Activated T-cell treated with anti-CD3 and anti-CD28 coated beads, Interleukin-2, amount 50 U/mL, for 72 hours (primary cell): Measurements from ENCODE around the gene HTR5A. TPM values are rescaled to one million over a fixed set of nuclear protein-coding genes. Genes with fewer than 3 reads are reported as not detected.
A peak's percentile ranks its signal among the peaks of the same experiment; 100 is the strongest.

Source experiments
- ATAC-seq, 2 donors: fragments of 150-1000 bp; cut with Tn5 transposase; replicated peaks in 1 of 2; 2 replicates each; pipeline ENCODE4 v1.10.0; 2021; ENCODE audit warnings: moderate library complexity in 2 of 2, mild to moderate bottlenecking in 1 of 2
- DNase-seq, 2 donors: peaks; one replicate each; pipeline ENCODE4 v3.0.0; 2021 to 2022; ENCODE audit warnings: mixed read lengths in 1 of 2
- H3K27ac Mint-ChIP-seq: one replicate; pipeline ENCODE4 v1.8.0; 2022; ENCODE audit warnings: mild to moderate bottlenecking, moderate library complexity, mixed read lengths
- H3K27me3 Mint-ChIP-seq: one replicate; pipeline ENCODE4 v1.8.0; 2022; ENCODE audit warnings: low read depth, mixed read lengths
- H3K36me3 Mint-ChIP-seq, 2 donors: one replicate each; pipeline ENCODE4 v1.8.0; 2022; ENCODE audit warnings: mixed read lengths in 2 of 2, mild to moderate bottlenecking in 1 of 2; ENCODE audit not compliant: insufficient read depth in 2 of 2
- H3K4me1 Mint-ChIP-seq: one replicate; pipeline ENCODE4 v1.8.0; 2022; ENCODE audit warnings: low read depth, mixed read lengths
- H3K4me3 Mint-ChIP-seq, 2 donors: one replicate each; pipeline ENCODE4 v1.8.0; 2022; ENCODE audit warnings: mild to moderate bottlenecking in 2 of 2, mixed read lengths in 2 of 2, moderate library complexity in 2 of 2
- H3K9me3 Mint-ChIP-seq, 2 donors: one replicate each; pipeline ENCODE4 v1.8.0; 2022; ENCODE audit warnings: mixed read lengths in 2 of 2
- total RNA-seq, 2 donors: library from RNA; stranded (reverse); gene quantifications; one replicate each; pipeline ENCODE4 v1.2.3, GENCODE V29; 2022

HTR5A gene
- total RNA-seq, 2 donors from 2014 or later, result not detected

DNA sequence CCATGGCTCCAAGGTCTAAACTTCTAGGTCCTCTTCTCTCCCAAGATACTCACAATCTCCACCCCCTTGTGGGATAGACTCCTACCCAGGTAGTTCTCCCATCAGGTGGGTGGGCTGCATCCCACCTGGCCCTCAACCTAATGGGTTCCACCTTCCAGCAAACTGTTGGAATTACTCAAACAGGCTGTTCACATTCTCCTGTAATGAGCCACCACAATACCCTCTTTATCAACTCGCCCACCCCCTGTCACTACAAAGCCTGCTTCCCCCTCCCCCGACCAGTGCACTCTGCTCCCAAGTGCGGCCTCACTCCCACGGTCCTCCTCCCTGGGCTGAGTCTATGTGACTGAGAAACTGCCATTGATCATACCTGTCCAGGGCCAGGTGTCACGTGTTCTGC, 10.4 kb upstream of the HTR5A start:
- Mint-ChIP-seq H3K36me3 (no peaks in the 10 kb centered on the region), H3K9me3 (peaks cover 0 to 1% of the 10 kb centered on the region in 2 donors), H3K4me3 (no peak overlapping the region), H3K27ac (no peak overlapping the region), H3K4me1 (no peaks in the 10 kb centered on the region), H3K27me3 (peaks cover 43% of the 10 kb centered on the region)
- no peak for DNase-seq
- no peak for ATAC-seq

DNA sequence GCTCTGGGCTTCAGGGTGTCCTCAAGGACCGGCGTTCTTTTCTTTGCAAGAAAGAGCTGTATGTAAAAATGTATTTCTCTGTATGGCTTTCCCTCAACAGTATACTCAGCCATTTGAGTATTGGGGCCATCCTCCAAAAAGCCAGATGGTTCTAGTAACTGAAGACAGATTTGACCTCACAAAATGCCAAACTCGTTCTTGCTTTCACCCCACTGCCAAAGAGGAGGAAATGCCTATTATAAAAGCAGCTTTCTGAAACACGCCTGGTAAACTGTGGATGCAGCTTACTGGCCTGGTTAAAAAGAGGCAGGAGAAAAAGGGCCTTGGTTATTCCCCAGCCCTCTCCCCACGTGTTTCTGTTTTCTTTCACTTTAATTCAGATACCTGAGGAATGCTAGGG, 7.7 kb upstream of the HTR5A start:
- H3K27ac Mint-ChIP-seq, result no peak overlapping the region

DNA sequence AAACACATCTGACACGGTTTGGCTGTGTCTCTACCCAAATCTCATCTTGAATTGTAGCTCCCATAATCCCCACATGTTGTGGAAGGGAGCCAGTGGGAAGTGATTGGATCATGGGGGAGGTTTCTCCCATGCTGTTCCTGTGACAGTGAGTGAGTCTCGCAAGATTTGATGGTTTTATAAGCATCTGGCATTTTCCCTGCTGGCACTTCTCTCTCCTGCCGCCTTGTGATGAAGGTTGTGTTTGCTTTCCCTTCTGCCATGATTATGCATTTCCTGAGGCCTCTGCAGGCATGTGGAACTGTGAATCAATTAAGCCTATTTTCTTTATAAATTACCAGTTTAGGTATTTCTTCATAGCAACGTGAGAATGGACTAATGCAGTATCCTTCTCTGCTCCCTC, 5.9 kb upstream of the HTR5A start:
- no peak for ATAC-seq
- DNase-seq, result no peak
- peaks cover 0 to 1% of the 10 kb centered on the region in 2 donors for H3K9me3 Mint-ChIP-seq
- H3K27me3 Mint-ChIP-seq, result peaks cover 46% of the 10 kb centered on the region
- H3K27ac Mint-ChIP-seq, result no peak overlapping the region
- H3K4me3 Mint-ChIP-seq, result no peak overlapping the region
- H3K4me1 Mint-ChIP-seq, result no peaks in the 10 kb centered on the region
- no peaks in the 10 kb centered on the region for H3K36me3 Mint-ChIP-seq

More for the DNA sequence above, 7.7 kb upstream of the HTR5A start:
- no peak for ATAC-seq
- Mint-ChIP-seq H3K4me3 (no peak overlapping the region), H3K36me3 (no peaks in the 10 kb centered on the region), H3K9me3 (peaks cover 0 to 1% of the 10 kb centered on the region in 2 donors), H3K4me1 (no peaks in the 10 kb centered on the region), H3K27me3 (peaks cover 48% of the 10 kb centered on the region)
- DNase-seq, result no peak

DNA sequence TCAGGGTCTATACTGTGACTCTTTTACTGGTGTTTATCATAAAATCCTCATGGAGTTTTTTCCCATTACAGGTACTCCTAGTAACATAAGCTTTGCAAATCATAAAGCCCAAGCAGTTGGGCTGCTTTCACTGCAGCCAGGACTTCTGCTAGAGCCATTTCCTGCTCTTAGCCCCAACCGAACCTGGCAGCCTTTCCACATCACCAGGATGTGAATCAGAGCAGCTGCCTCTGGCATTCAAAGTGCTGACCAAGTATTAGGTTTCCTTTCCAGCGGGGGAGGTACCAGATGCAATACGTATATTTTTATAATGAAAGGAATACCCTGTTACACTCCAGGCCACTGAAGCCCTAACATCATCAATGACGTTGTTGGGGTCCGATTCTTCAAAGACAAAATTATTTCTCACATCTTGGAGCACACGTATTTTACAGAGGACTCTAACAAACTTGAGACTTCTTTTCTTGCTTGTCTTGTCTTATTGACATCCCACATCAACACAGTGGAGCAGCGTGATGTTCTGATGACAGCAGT, 3.6 kb upstream of the HTR5A start:
- H3K9me3 Mint-ChIP-seq, result peaks cover 0 to 1% of the 10 kb centered on the region in 2 donors
- no peak for DNase-seq
- no peak overlapping the region for H3K4me3 Mint-ChIP-seq

DNA sequence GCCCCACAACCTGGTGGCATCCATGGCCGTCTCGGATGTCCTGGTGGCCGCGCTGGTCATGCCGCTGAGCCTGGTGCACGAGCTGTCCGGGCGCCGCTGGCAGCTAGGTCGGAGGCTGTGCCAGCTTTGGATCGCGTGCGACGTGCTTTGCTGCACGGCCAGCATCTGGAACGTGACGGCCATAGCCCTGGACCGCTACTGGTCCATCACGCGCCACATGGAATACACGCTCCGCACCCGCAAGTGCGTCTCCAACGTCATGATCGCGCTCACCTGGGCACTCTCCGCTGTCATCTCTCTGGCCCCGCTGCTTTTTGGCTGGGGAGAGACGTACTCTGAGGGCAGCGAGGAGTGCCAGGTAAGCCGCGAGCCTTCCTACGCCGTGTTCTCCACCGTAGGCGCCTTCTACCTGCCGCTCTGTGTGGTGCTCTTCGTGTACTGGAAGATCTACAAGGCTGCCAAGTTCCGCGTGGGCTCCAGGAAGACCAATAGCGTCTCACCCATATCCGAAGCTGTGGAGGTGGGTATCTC, 1.1 kb downstream of the HTR5A start:
- H3K4me1 Mint-ChIP-seq, result peaks cover 6% of the 10 kb centered on the region
- no peak overlapping the region for H3K27ac Mint-ChIP-seq
- DNase-seq (no peak), ATAC-seq (no peak)
- H3K27me3 Mint-ChIP-seq, result peaks cover 53% of the 10 kb centered on the region
- H3K4me3 Mint-ChIP-seq, result no peak overlapping the region
- H3K9me3 Mint-ChIP-seq, result no peaks in the 10 kb centered on the region
- H3K36me3 Mint-ChIP-seq, result no peaks in the 10 kb centered on the region

More for the DNA sequence above, 3.6 kb upstream of the HTR5A start:
- Mint-ChIP-seq H3K27me3 (peaks cover 45% of the 10 kb centered on the region), H3K4me1 (no peaks in the 10 kb centered on the region), H3K27ac (no peak overlapping the region), H3K36me3 (no peaks in the 10 kb centered on the region)
- no peak for ATAC-seq

DNA sequence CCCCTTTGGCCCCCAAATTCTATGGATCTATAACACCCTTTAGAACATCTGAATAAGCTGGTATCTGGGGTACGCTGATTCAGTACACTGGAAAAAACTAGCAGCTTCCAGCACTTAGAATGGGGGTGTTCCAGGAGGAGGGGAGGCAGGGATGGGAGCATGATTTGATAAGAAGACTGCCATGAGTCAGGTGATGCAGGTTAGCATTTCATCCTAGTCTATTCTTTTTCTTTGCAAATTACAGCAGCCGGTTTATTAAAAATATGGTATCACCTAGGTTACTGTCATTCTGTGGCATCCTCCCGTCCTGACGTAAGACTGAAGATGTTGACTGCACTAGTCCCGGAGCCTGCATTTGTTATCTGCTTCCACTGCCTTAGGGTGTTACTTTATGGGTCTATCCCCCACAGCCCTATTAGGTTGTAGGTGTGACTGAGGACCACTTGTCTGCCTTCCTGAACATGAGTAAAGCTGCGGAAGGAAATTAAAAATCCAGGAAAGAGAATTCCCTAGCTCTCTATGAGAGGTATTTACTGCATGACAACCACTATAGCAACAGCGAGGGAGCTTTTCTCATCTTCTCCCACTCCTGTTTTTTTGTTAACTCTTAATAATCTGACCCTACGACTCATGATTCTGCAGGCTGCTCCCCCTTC, 1.9 kb downstream of the HTR5A start:
- DNase-seq, result no peak
- no peaks in the 10 kb centered on the region for H3K9me3 Mint-ChIP-seq
- no peak overlapping the region for H3K4me3 Mint-ChIP-seq
- H3K27me3 Mint-ChIP-seq, result peaks cover 57% of the 10 kb centered on the region
- ATAC-seq, result no peak
- no peaks in the 10 kb centered on the region for H3K36me3 Mint-ChIP-seq
- H3K4me1 Mint-ChIP-seq, result peaks cover 6% of the 10 kb centered on the region
- H3K27ac Mint-ChIP-seq, result no peak overlapping the region

DNA sequence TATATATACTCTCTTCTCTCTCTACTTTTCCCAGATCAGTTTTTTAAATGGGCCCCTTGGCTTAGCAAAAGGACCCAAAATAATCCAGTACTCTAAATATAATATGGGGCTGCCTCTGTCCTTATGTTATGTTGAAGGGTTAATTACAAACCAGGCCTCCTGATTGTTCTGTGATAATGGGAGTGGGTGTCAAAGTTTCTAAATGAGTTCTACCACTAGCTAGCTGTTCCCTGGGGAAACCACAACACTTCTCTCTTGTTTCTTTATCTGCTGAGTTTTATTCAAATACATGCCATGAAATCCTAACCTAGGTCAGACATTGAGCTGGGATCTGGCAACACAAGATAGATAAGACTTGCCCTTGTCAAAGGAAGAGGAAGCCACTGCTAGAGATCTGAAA, 3.8 kb downstream of the HTR5A start:
- no peaks in the 10 kb centered on the region for H3K9me3 Mint-ChIP-seq
- H3K27ac Mint-ChIP-seq, result no peak overlapping the region
- ATAC-seq (no peak), DNase-seq (no peak)
- H3K36me3 Mint-ChIP-seq, result no peaks in the 10 kb centered on the region
- peaks cover 6% of the 10 kb centered on the region for H3K4me1 Mint-ChIP-seq
- H3K4me3 Mint-ChIP-seq, result no peak overlapping the region
- peaks cover 57% of the 10 kb centered on the region for H3K27me3 Mint-ChIP-seq

DNA sequence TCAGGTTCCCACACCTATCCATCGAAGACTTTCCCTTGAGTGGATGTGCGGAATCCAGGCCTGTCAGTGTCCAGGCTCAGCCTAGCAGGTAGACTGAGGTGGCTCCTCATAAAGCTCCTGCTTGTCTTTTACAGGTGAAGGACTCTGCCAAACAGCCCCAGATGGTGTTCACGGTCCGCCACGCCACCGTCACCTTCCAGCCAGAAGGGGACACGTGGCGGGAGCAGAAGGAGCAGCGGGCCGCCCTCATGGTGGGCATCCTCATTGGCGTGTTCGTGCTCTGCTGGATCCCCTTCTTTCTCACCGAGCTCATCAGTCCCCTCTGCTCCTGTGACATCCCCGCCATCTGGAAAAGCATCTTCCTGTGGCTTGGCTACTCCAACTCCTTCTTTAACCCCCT, 13.9 kb downstream of the HTR5A start:
- no peaks in the 10 kb centered on the region for H3K36me3 Mint-ChIP-seq
- no peak overlapping the region for H3K27ac Mint-ChIP-seq
- H3K9me3 Mint-ChIP-seq, result no peaks in the 10 kb centered on the region
- no peak for DNase-seq
- peaks cover 37% of the 10 kb centered on the region for H3K27me3 Mint-ChIP-seq
- no peak overlapping the region for H3K4me3 Mint-ChIP-seq
- ATAC-seq, result no peak
- H3K4me1 Mint-ChIP-seq, result no peaks in the 10 kb centered on the region

DNA sequence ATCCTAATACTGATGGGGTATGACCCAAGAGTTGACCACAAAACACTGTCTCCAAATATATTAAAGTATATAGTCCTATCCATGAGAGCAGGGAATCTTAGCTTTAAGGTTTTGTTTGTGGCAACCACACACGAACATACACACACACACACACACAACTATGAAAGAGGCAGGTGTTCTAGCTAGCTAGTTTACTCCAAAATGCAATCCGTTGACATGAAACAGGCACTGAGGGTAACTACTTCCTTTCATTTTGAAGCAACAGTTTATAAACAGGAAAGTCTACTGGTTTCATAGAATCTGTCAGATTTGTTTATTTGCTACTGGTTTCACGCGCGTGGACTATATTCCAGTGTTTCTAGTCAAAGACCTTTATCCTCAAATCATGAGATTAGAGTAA, 14.8 kb downstream of the HTR5A start:
- H3K36me3 Mint-ChIP-seq, result no peaks in the 10 kb centered on the region
- H3K4me1 Mint-ChIP-seq, result no peaks in the 10 kb centered on the region
- peaks cover 37% of the 10 kb centered on the region for H3K27me3 Mint-ChIP-seq
- ATAC-seq (no peak), DNase-seq (no peak)
- no peak overlapping the region for H3K4me3 Mint-ChIP-seq
- H3K27ac Mint-ChIP-seq, result no peak overlapping the region
- no peaks in the 10 kb centered on the region for H3K9me3 Mint-ChIP-seq

DNA sequence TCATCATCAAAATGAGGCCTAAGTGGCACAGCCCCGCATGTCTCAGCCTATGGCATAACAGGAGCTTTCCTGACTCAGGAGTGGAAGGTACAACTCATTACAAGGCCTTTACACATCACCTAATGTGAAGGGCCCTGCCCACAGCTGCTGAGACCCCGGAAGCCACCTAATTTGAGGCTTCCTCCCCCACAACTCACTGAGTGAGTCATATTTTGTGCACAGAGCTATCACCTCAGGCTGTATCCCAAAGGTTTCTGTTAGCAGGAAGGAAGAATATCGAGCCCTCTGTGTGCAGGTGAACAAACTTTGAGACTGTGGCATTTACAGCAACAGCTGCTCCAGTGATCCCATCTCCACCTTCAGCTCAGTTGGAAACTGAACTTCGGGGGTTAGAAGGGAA, 20.6 kb downstream of the HTR5A start:
- H3K4me3 Mint-ChIP-seq, result peak overlapping the region in 1 of 2 donors; percentile 34
- ATAC-seq, result peak; percentile 93 to 96
- peaks cover 20% of the 10 kb centered on the region for H3K27me3 Mint-ChIP-seq
- H3K36me3 Mint-ChIP-seq, result peaks cover 0 to 4% of the 10 kb centered on the region in 2 donors
- no peak overlapping the region for H3K27ac Mint-ChIP-seq
- DNase-seq, result peak; percentile 42 to 46
- peaks cover 0 to 6% of the 10 kb centered on the region in 2 donors for H3K9me3 Mint-ChIP-seq
- H3K4me1 Mint-ChIP-seq, result peaks cover 22% of the 10 kb centered on the region

DNA sequence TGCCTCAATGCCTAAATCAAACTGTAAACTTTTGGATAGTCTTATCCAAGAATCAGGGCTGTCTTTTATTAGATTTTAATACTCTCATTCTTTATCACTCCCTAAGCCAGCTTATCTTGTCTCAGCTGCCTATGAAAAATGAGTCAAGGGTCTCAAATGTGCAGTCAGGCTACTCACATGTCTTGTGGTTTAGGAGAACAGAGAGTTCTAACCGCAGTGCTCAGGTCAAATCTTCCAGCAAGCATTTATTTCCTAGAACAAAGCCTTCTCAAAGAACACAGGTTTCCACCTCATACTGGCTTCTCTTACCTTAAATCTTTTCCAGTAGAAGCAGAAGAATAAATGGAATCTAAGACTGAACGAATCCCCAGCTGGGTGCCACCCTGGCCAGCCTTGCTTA, 23.5 kb downstream of the HTR5A start:
- Mint-ChIP-seq H3K27ac (no peak overlapping the region), H3K36me3 (peaks cover 0 to 7% of the 10 kb centered on the region in 2 donors), H3K27me3 (peaks cover 23% of the 10 kb centered on the region), H3K4me3 (no peak overlapping the region), H3K4me1 (peaks cover 22% of the 10 kb centered on the region), H3K9me3 (peaks cover 2 to 9% of the 10 kb centered on the region in 2 donors)
- no peak for DNase-seq
- no peak for ATAC-seq

DNA sequence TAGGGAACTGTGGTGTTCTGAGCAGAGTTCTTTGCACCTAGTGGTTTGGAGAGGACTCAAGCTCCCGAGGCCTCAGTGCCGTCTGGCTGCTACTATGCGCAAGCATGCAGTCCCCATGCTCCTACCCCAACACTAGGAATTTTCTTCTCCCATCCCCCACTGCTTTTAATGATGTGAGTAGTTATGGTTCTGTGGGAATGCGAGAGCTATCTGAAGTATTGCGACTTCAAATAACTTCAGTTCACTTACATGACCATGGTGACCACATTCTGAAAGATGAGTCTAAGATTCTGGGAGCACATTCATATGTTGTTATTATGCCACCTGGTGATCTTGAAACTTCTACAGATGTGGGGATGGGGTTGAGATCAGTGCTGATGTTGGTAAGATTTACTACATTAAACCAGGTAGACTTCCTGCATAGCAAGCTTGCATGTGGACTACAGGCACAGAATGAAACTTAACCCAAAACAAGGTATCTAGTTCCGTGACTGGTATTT, 24.6 kb downstream of the HTR5A start:
- H3K4me1 Mint-ChIP-seq, result peaks cover 22% of the 10 kb centered on the region
- ATAC-seq (no peak), DNase-seq (no peak)
- H3K9me3 Mint-ChIP-seq, result peaks cover 2 to 9% of the 10 kb centered on the region in 2 donors
- no peak overlapping the region for H3K4me3 Mint-ChIP-seq
- peaks cover 28% of the 10 kb centered on the region for H3K27me3 Mint-ChIP-seq
- peaks cover 0 to 7% of the 10 kb centered on the region in 2 donors for H3K36me3 Mint-ChIP-seq
- no peak overlapping the region for H3K27ac Mint-ChIP-seq

DNA sequence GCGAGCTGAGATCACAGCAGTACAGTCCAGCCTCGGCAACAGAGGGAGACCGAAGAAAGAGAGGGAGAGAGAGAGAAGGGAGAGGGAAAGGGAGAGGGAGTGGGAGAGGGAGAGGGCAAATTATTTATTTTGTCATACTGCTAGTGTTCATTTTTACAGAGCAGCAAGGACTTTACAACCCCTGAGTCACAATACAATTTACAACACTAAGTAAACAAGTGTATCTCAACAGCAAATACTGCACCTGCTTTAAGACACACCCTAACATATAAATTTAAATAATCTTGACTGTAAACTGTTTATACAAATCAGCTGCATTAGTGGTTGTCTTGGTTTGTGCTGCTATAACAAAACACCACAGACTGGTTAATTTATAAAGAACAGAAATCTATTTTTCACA, 27.2 kb downstream of the HTR5A start:
- Mint-ChIP-seq H3K4me3 (no peak overlapping the region), H3K4me1 (peaks cover 6% of the 10 kb centered on the region), H3K9me3 (peaks cover 2 to 9% of the 10 kb centered on the region in 2 donors), H3K36me3 (peaks cover 0 to 7% of the 10 kb centered on the region in 2 donors), H3K27me3 (peaks cover 31% of the 10 kb centered on the region), H3K27ac (no peak overlapping the region)
- no peak for ATAC-seq
- DNase-seq, result no peak
